H9 (cell line): Measurements from ENCODE around the gene PSMA4. TPM values are rescaled to one million over a fixed set of nuclear protein-coding genes. Genes with fewer than 3 reads are reported as not detected.

Experiments used
- DNase-seq: peaks from one replicate; pipeline ENCODE4 v3.0.0-alpha.2; 2017
- H2AFZ ChIP-seq: one replicate; pipeline ENCODE4 v1.6.1; 2013; ENCODE audit warnings: mild to moderate bottlenecking, low read length, control low read depth, moderate library complexity
- H2AK5ac ChIP-seq: 2 replicates; pipeline ENCODE4 v1.6.1; 2013; ENCODE audit warnings: low read length, control low read depth, mixed read lengths; ENCODE audit not compliant: insufficient read length
- H2BK120ac ChIP-seq: one replicate; pipeline ENCODE4 v1.6.1; 2013; ENCODE audit warnings: low read depth, mild to moderate bottlenecking, low read length, control low read depth, inconsistent platforms; ENCODE audit not compliant: poor library complexity, severe bottlenecking
- H2BK12ac ChIP-seq: 2 replicates; pipeline ENCODE4 v1.6.1; 2013; ENCODE audit warnings: low read length, control low read depth, mixed read lengths, low read depth; ENCODE audit not compliant: insufficient read length
- H2BK15ac ChIP-seq: 2 replicates; pipeline ENCODE4 v1.6.1; 2013; ENCODE audit warnings: low read depth, low read length, control low read depth
- H2BK20ac ChIP-seq: one replicate; pipeline ENCODE4 v1.6.1; 2013; ENCODE audit warnings: low read depth, mild to moderate bottlenecking, low read length, control low read depth, inconsistent platforms; ENCODE audit not compliant: poor library complexity, severe bottlenecking
- H2BK5ac ChIP-seq: 2 replicates; pipeline ENCODE4 v1.6.1; 2013; ENCODE audit warnings: low read length, control low read depth, mixed read lengths; ENCODE audit not compliant: insufficient read length
- H3K14ac ChIP-seq: 2 replicates; pipeline ENCODE4 v1.6.1; 2013; ENCODE audit warnings: low read length, control low read depth; ENCODE audit not compliant: insufficient read depth
- H3K18ac ChIP-seq: 2 replicates; pipeline ENCODE4 v1.6.1; 2013; ENCODE audit warnings: low read depth, mild to moderate bottlenecking, mixed read lengths, low read length, control low read depth; ENCODE audit not compliant: insufficient read length
- H3K23ac ChIP-seq: 2 replicates; pipeline ENCODE4 v1.6.1; 2013; ENCODE audit warnings: low read length, control low read depth, mixed read lengths, low read depth; ENCODE audit not compliant: insufficient read length
- H3K23me2 ChIP-seq: 2 replicates; pipeline ENCODE4 v1.6.1; 2013; ENCODE audit warnings: low read depth, mild to moderate bottlenecking, mixed read lengths, low read length, control low read depth; ENCODE audit not compliant: insufficient read length, poor library complexity, severe bottlenecking
- H3K27ac ChIP-seq: 2 replicates; pipeline ENCODE4 v1.5.1; 2013; ENCODE audit warnings: low read length, control low read depth, mixed read lengths, low read depth; ENCODE audit not compliant: insufficient read length
- H3K27me3 ChIP-seq: 2 replicates; pipeline ENCODE4 v1.6.1; 2013; ENCODE audit warnings: low read length, control low read depth, inconsistent platforms; ENCODE audit not compliant: insufficient read depth
- H3K4ac ChIP-seq: 2 replicates; pipeline ENCODE4 v1.6.1; 2013; ENCODE audit warnings: low read depth, mild to moderate bottlenecking, control low read depth, inconsistent platforms, low read length, moderate library complexity
- H3K4me1 ChIP-seq: 2 replicates; pipeline ENCODE4 v1.6.1; 2013; ENCODE audit warnings: low read length, control low read depth, inconsistent platforms; ENCODE audit not compliant: insufficient read depth
- H3K4me2 ChIP-seq: 2 replicates; pipeline ENCODE4 v1.6.1; 2013; ENCODE audit warnings: low read length, control low read depth, mixed read lengths; ENCODE audit not compliant: insufficient read length, insufficient read depth
- H3K56ac ChIP-seq: 2 replicates; pipeline ENCODE4 v1.6.1; 2013; ENCODE audit warnings: low read depth, mild to moderate bottlenecking, mixed read lengths, low read length, control low read depth; ENCODE audit not compliant: insufficient read length
- H3K79me1 ChIP-seq: 2 replicates; pipeline ENCODE4 v1.6.1; 2013; ENCODE audit warnings: low read depth, mild to moderate bottlenecking, moderate library complexity, low read length, control low read depth, inconsistent platforms; ENCODE audit not compliant: insufficient read depth, poor library complexity, severe bottlenecking
- H3K79me2 ChIP-seq: 2 replicates; pipeline ENCODE4 v1.6.1; 2013; ENCODE audit warnings: low read length, control low read depth, inconsistent platforms; ENCODE audit not compliant: insufficient read depth
- H3K9ac ChIP-seq: 2 replicates; pipeline ENCODE4 v1.6.1; 2013; ENCODE audit warnings: low read length, control low read depth, mixed read lengths; ENCODE audit not compliant: insufficient read length; ENCODE audit errors: extremely low read depth
- H3K9me3 ChIP-seq: one replicate; pipeline ENCODE4 v1.6.1; 2013; ENCODE audit warnings: low read depth, low read length, inconsistent platforms; ENCODE audit not compliant: control insufficient read depth
- H3T11ph ChIP-seq: one replicate; pipeline ENCODE4 v1.6.1; 2013; ENCODE audit warnings: mild to moderate bottlenecking, low read length, control low read depth, inconsistent platforms
- H4K20me1 ChIP-seq: one replicate; pipeline ENCODE4 v1.6.1; 2013; ENCODE audit not compliant: control insufficient read depth, insufficient read length, insufficient read depth
- H4K5ac ChIP-seq: 2 replicates; pipeline ENCODE4 v1.6.1; 2013; ENCODE audit warnings: low read depth, mild to moderate bottlenecking, mixed read lengths, low read length, control low read depth; ENCODE audit not compliant: insufficient read length
- H4K8ac ChIP-seq: replicated peaks from 2 replicates; pipeline ENCODE4 v1.6.1; 2013; ENCODE audit warnings: low read length, control low read depth, mixed read lengths, low read depth; ENCODE audit not compliant: insufficient read length
- H4K91ac ChIP-seq: 2 replicates; pipeline ENCODE4 v1.6.1; 2013; ENCODE audit warnings: low read depth, mild to moderate bottlenecking, moderate library complexity, mixed read lengths, low read length, control low read depth; ENCODE audit not compliant: insufficient read length
- H3K27ac Mint-ChIP-seq, 3 experiments: 2 replicates in 2 of 3; 3 replicates in 1 of 3; pipeline ENCODE4 v1.8.0; 2020 to 2021; ENCODE audit warnings: mixed read lengths in 3 of 3, mild to moderate bottlenecking in 1 of 3, moderate library complexity in 1 of 3
- H3K27me3 Mint-ChIP-seq: 2 replicates; pipeline ENCODE4 v1.8.0; 2021; ENCODE audit warnings: low read depth, mild to moderate bottlenecking, moderate library complexity, mixed read lengths
- H3K36me3 Mint-ChIP-seq, 3 experiments: 2 replicates in 2 of 3; 3 replicates in 1 of 3; pipeline ENCODE4 v1.8.0; 2020 to 2021; ENCODE audit warnings: low read depth in 3 of 3, mixed read lengths in 3 of 3; ENCODE audit not compliant: insufficient read depth in 1 of 3
- H3K4me1 Mint-ChIP-seq, 2 experiments: 2 replicates each; pipeline ENCODE4 v1.8.0; 2020; ENCODE audit warnings: mixed read lengths in 2 of 2
- H3K4me3 Mint-ChIP-seq, 2 experiments: 2 replicates in 1 of 2; 3 replicates in 1 of 2; pipeline ENCODE4 v1.8.0; 2020 to 2021; ENCODE audit warnings: mild to moderate bottlenecking in 2 of 2, mixed read lengths in 2 of 2, moderate library complexity in 1 of 2
- H3K9me3 Mint-ChIP-seq, 2 experiments: 2 replicates in 1 of 2; 3 replicates in 1 of 2; pipeline ENCODE4 v1.8.0; 2020; ENCODE audit warnings: mild to moderate bottlenecking in 2 of 2, mixed read lengths in 2 of 2, moderate library complexity in 1 of 2
- CTCF ChIP-seq: fragments of 200-600 bp; sonication (generic); conservative IDR thresholded peaks from 3 replicates; pipeline ENCODE4 v1.8.0; 2021; ENCODE audit warnings: antibody characterized with exemption, mild to moderate bottlenecking
- WGBS: extraction: QIAGEN DNeasy Blood & Tissue Kit; methylation state at CpG from one replicate; pipeline ENCODE4 v1.1.7; 2013; ENCODE audit warnings: missing lambda C conversion rate, low lambda C conversion rate, mixed read lengths; ENCODE audit not compliant: insufficient read length; ENCODE audit errors: extremely low coverage; 5-methylcytosine and 5-hydroxymethylcytosine counted together
- total RNA-seq: library from RNA; stranded (reverse); gene quantifications from 2 replicates; pipeline ENCODE4 v1.2.1, GENCODE V29; 2021

PSMA4 gene
- total RNA-seq, 1 experiment from 2014 or later: 333 TPM

- Histone ChIP-seq H3K9ac (no peak overlapping the region), H3K9me3 (no peaks in the 10 kb centered on the region), H3K27ac (no peak overlapping the region), H3K79me1 (peaks cover 7% of the 10 kb centered on the region), H2BK20ac (no peak overlapping the region), H2BK5ac (no peak overlapping the region), H3T11ph (no peak overlapping the region), H3K18ac (no peak overlapping the region), H3K4ac (no peak overlapping the region), H3K56ac (no peak overlapping the region), H3K23ac (no peak overlapping the region), H4K5ac (no peak overlapping the region), H2BK120ac (no peak overlapping the region), H3K27me3 (no peaks in the 10 kb centered on the region), H2BK12ac (no peak overlapping the region), H3K79me2 (no peaks in the 10 kb centered on the region; the same call in 1 of the 2 replicates), H3K14ac (no peak overlapping the region), H4K20me1 (no peaks in the 10 kb centered on the region), H3K4me2 (no peak overlapping the region), H3K4me1 (no peaks in the 10 kb centered on the region), H2AFZ (no peak overlapping the region), H4K8ac (no peak overlapping the region), H2BK15ac (no peak overlapping the region), H2AK5ac (no peak overlapping the region), H3K23me2 (no peaks in the 10 kb centered on the region), H4K91ac (no peak overlapping the region)
- no peaks in the 10 kb centered on the region for H3K9me3 Mint-ChIP-seq
- H3K4me3 Mint-ChIP-seq: no peak overlapping the region
- H3K27ac Mint-ChIP-seq: no peak overlapping the region
- H3K4me1 Mint-ChIP-seq: peaks cover 4 to 6% of the 10 kb centered on the region in 2 experiments; a peak in 3 of 4 replicates
- H3K36me3 Mint-ChIP-seq: no peaks in the 10 kb centered on the region
- no CpG with 5 or more reads among the region's 1 CpG for whole genome bisulfite sequencing
- no peak for TF ChIP-seq CTCF
- no peaks in the 10 kb centered on the region for H3K27me3 Mint-ChIP-seq
- no peak for DNase-seq
Observed at GRCh38 chr15:78574944-78575343, 34.7 kb downstream of the PSMA4 start.
